CD14-positive monocyte (primary cell): ENCODE data around the gene NPAS2. TPM values are rescaled to one million over a fixed set of nuclear protein-coding genes. Genes with fewer than 3 reads are reported as not detected.

Source experiments
- DNase-seq, 3 donors: peaks; one replicate each; pipeline ENCODE4 v3.0.0-alpha.2; 2011 to 2022
- H2AFZ ChIP-seq: 2 replicates; pipeline ENCODE4 v1.6.0; 2012; ENCODE audit warnings: mild to moderate bottlenecking, low read depth, low read length, inconsistent platforms; ENCODE audit not compliant: insufficient read depth, poor library complexity, severe bottlenecking
- H3K27ac ChIP-seq, 2 donors: 1 replicate in 1 of 2; 2 replicates in 1 of 2; pipeline ENCODE4 v1.5.1; 2012 to 2013; ENCODE audit warnings: low read length in 2 of 2, control low read depth in 1 of 2, inconsistent platforms in 1 of 2, low read depth in 1 of 2, mild to moderate bottlenecking in 1 of 2
- H3K27me3 ChIP-seq, 2 donors: one replicate each; pipeline versions ENCODE4 v1.6.0 to v1.6.1; 2011 to 2013; ENCODE audit warnings: low read length in 2 of 2; ENCODE audit not compliant: control insufficient read depth in 2 of 2, insufficient read depth in 2 of 2
- H3K36me3 ChIP-seq, 2 donors: replicated peaks in 1 of 2; 1 replicate in 1 of 2; 2 replicates in 1 of 2; pipeline versions ENCODE4 v1.5.1 to v1.6.1; 2012 to 2013; ENCODE audit warnings: low read length in 2 of 2, control low read depth in 1 of 2, inconsistent platforms in 1 of 2, mild to moderate bottlenecking in 1 of 2; ENCODE audit not compliant: insufficient read depth in 2 of 2, control insufficient read depth in 1 of 2
- H3K4me1 ChIP-seq, 2 donors: 1 replicate in 1 of 2; 2 replicates in 1 of 2; pipeline versions ENCODE4 v1.5.1 to v1.6.1; 2012 to 2013; ENCODE audit warnings: low read length in 2 of 2, control low read depth in 1 of 2, inconsistent platforms in 1 of 2, mild to moderate bottlenecking in 1 of 2, moderate library complexity in 1 of 2; ENCODE audit not compliant: insufficient read depth in 2 of 2, control insufficient read depth in 1 of 2
- H3K4me2 ChIP-seq: replicated peaks from 2 replicates; pipeline ENCODE3; 2012; ENCODE audit warnings: low read length, moderate library complexity, mild to moderate bottlenecking; ENCODE audit not compliant: poor library complexity, severe bottlenecking; ENCODE audit errors: extremely low read depth
- H3K4me3 ChIP-seq, 3 experiments: fragments of 200-600 bp in 1 of 3; sonication (generic) in 1 of 3; replicated peaks in 1 of 3; 1 replicate in 2 of 3; 2 replicates in 1 of 3; pipeline ENCODE4 v1.5.1; 2011 to 2013; ENCODE audit warnings: low read length in 3 of 3, mild to moderate bottlenecking in 3 of 3, control low read depth in 2 of 3, low read depth in 2 of 3, inconsistent platforms in 1 of 3, moderate library complexity in 1 of 3
- H3K79me2 ChIP-seq: 2 replicates; pipeline ENCODE4 v1.6.0; 2012; ENCODE audit warnings: mild to moderate bottlenecking, control low read depth, inconsistent platforms, low read length, moderate library complexity; ENCODE audit not compliant: insufficient read depth
- H3K9ac ChIP-seq: 2 replicates; pipeline ENCODE4 v1.6.0; 2017; ENCODE audit warnings: low read length, mild to moderate bottlenecking; ENCODE audit not compliant: insufficient read depth, poor library complexity, severe bottlenecking
- H3K9me3 ChIP-seq, 2 donors: replicated peaks in 1 of 2; 1 replicate in 1 of 2; 2 replicates in 1 of 2; pipeline versions ENCODE4 v1.5.1 to v1.6.1; 2012 to 2013; ENCODE audit warnings: low read length in 2 of 2, control low read depth in 1 of 2; ENCODE audit not compliant: control insufficient read depth in 1 of 2, insufficient read depth in 1 of 2
- H4K20me1 ChIP-seq: 2 replicates; pipeline ENCODE4 v1.6.0; 2012; ENCODE audit warnings: mild to moderate bottlenecking, low read length, control low read depth, moderate library complexity; ENCODE audit not compliant: insufficient read depth
- H3K27ac Mint-ChIP-seq, 7 donors: one replicate each; pipeline ENCODE4 v1.8.0; 2020; ENCODE audit warnings: mild to moderate bottlenecking in 7 of 7, mixed read lengths in 7 of 7, moderate library complexity in 6 of 7, inconsistent platforms in 2 of 7
- H3K27me3 Mint-ChIP-seq, 3 donors: one replicate each; pipeline ENCODE4 v1.8.0; 2021 to 2022; ENCODE audit warnings: low read depth in 3 of 3, mild to moderate bottlenecking in 3 of 3, mixed read lengths in 3 of 3, moderate library complexity in 3 of 3, inconsistent platforms in 1 of 3
- H3K36me3 Mint-ChIP-seq, 2 donors: one replicate each; pipeline ENCODE4 v1.8.0; 2020; ENCODE audit warnings: mixed read lengths in 2 of 2, inconsistent platforms in 1 of 2, mild to moderate bottlenecking in 1 of 2
- H3K4me1 Mint-ChIP-seq: one replicate; pipeline ENCODE4 v1.8.0; 2020; ENCODE audit warnings: mild to moderate bottlenecking, mixed read lengths
- H3K4me3 Mint-ChIP-seq, 2 donors: one replicate each; pipeline ENCODE4 v1.8.0; 2020; ENCODE audit warnings: mild to moderate bottlenecking in 2 of 2, mixed read lengths in 2 of 2, moderate library complexity in 1 of 2
- H3K9me3 Mint-ChIP-seq, 7 donors: one replicate each; pipeline ENCODE4 v1.8.0; 2020 to 2022; ENCODE audit warnings: mixed read lengths in 7 of 7, mild to moderate bottlenecking in 6 of 7, moderate library complexity in 6 of 7, inconsistent platforms in 2 of 7
- CTCF ChIP-seq: fragments of 200-600 bp; IDR thresholded peaks from one replicate; pipeline ENCODE4 v1.8.0; 2022; ENCODE audit warnings: antibody characterized with exemption, mild to moderate bottlenecking
- WGBS: methylation state at CpG from one replicate; pipeline ENCODE4 v1.1.5; 2013; ENCODE audit warnings: missing lambda C conversion rate; ENCODE audit not compliant: insufficient coverage; 5-methylcytosine and 5-hydroxymethylcytosine counted together
- intact Hi-C, 2 donors: fragments of 100-400 bp; cut with micrococcal nuclease; formaldehyde crosslinking; loops; one replicate each; pipeline versions ENCODE4 v1.15.0 to v1.15.1; 2023
- polyA plus RNA-seq, 3 donors: library from polyadenylated mRNA; depleted of rRNA in 1 of 3; unstranded in 2 of 3; stranded (reverse) in 1 of 3; fragments of 300-500 nt in 2 of 3; fragments of >200 nt in 1 of 3; fragmentation: Illumina TruSeq in 2 of 3; gene quantifications; 1 replicate in 2 of 3; 2 replicates in 1 of 3; pipeline ENCODE4 v1.2.3, GENCODE V29; 2012 to 2021

NPAS2 gene
- polyA plus RNA-seq, 3 donors: not detected

GRCh38 chr2:100924520-100925451, 104.8 kb downstream of the NPAS2 start:
- Mint-ChIP-seq H3K9me3 (no peaks in the 10 kb centered on the region), H3K4me3 (peak overlapping the region in 1 of 2 donors; percentile 13), H3K27me3 (peaks cover 1 to 9% (median 8%) of the 10 kb centered on the region in 3 donors), H3K4me1 (no peaks in the 10 kb centered on the region), H3K27ac (no peak overlapping the region), H3K36me3 (no peaks in the 10 kb centered on the region)
- no peaks in the 10 kb centered on the region for H3K4me1 ChIP-seq
- H3K27me3 ChIP-seq: no peaks in the 10 kb centered on the region
- no peak for TF ChIP-seq CTCF
- no peaks in the 10 kb centered on the region for H3K9me3 ChIP-seq
- no peaks in the 10 kb centered on the region for H4K20me1 ChIP-seq
- intact Hi-C loops: no loop called here
- no peak overlapping the region for H2AFZ ChIP-seq
- 84% methylated on average over 21 of the region's 21 CpGs for WGBS
- H3K4me2 ChIP-seq: no peak overlapping the region
- no peaks in the 10 kb centered on the region for H3K79me2 ChIP-seq
- no peak overlapping the region for H3K9ac ChIP-seq
- no peak for DNase-seq
- H3K27ac ChIP-seq: no peak overlapping the region
- no peaks in the 10 kb centered on the region for H3K36me3 ChIP-seq
- no peak overlapping the region for H3K4me3 ChIP-seq

GRCh38 chr2:100928235-100928634, 108.3 kb downstream of the NPAS2 start:
- H3K36me3 ChIP-seq: no peaks in the 10 kb centered on the region
- no peak overlapping the region for H3K27ac Mint-ChIP-seq
- no peaks in the 10 kb centered on the region for H3K36me3 Mint-ChIP-seq
- no peak overlapping the region for H3K4me3 ChIP-seq
- H2AFZ ChIP-seq: no peak overlapping the region
- no peaks in the 10 kb centered on the region for H3K9me3 ChIP-seq
- no peak overlapping the region for H3K4me2 ChIP-seq
- TF ChIP-seq CTCF: no peak
- H3K27me3 Mint-ChIP-seq: peaks cover 1 to 14% (median 3%) of the 10 kb centered on the region in 3 donors
- intact Hi-C loops: no loop called here
- no peaks in the 10 kb centered on the region for H3K4me1 Mint-ChIP-seq
- H3K79me2 ChIP-seq: no peaks in the 10 kb centered on the region
- DNase-seq: no peak
- peaks cover 0 to 2% (median 0%) of the 10 kb centered on the region in 7 donors for H3K9me3 Mint-ChIP-seq
- H4K20me1 ChIP-seq: no peaks in the 10 kb centered on the region
- no peaks in the 10 kb centered on the region for H3K27me3 ChIP-seq
- 88% methylated on average over 4 of the region's 6 CpGs for WGBS
- H3K27ac ChIP-seq: no peak overlapping the region
- no peaks in the 10 kb centered on the region for H3K4me1 ChIP-seq
- H3K9ac ChIP-seq: no peak overlapping the region
- peak overlapping the region in 1 of 2 donors; percentile 22 for H3K4me3 Mint-ChIP-seq
